Neural crest cell (in vitro differentiated cells): Measurements from ENCODE around the gene S100P. TPM values are rescaled to one million over a fixed set of nuclear protein-coding genes. Genes with fewer than 3 reads are reported as not detected.

ENCODE experiments used
- DNase-seq: peaks from one replicate; pipeline ENCODE4 v3.0.0; 2021; ENCODE audit warnings: low read depth, mixed read lengths, low spot score
- H3K27ac Mint-ChIP-seq: one replicate; pipeline ENCODE4 v1.8.0; 2021; ENCODE audit warnings: mild to moderate bottlenecking, mixed read lengths; ENCODE audit not compliant: unreplicated experiment
- H3K27me3 Mint-ChIP-seq: 2 replicates; pipeline ENCODE4 v1.8.0; 2021; ENCODE audit warnings: low read depth, mild to moderate bottlenecking, mixed read lengths
- H3K36me3 Mint-ChIP-seq: 2 replicates; pipeline ENCODE4 v1.8.0; 2021; ENCODE audit warnings: low read depth, mild to moderate bottlenecking, mixed read lengths
- H3K4me1 Mint-ChIP-seq: 2 replicates; pipeline ENCODE4 v1.8.0; 2021; ENCODE audit warnings: mixed read lengths
- H3K4me3 Mint-ChIP-seq: one replicate; pipeline ENCODE4 v1.8.0; 2021; ENCODE audit warnings: mild to moderate bottlenecking, mixed read lengths
- H3K9me3 Mint-ChIP-seq: 2 replicates; pipeline ENCODE4 v1.8.0; 2021; ENCODE audit warnings: mixed read lengths
- CTCF ChIP-seq: fragments of 200-600 bp; sonication (generic); conservative IDR thresholded peaks from 2 replicates; pipeline ENCODE4 v1.5.0; 2021; ENCODE audit warnings: antibody characterized with exemption, mild to moderate bottlenecking
- total RNA-seq: library from RNA; stranded (reverse); gene quantifications from 2 replicates; pipeline ENCODE4 v1.2.1, GENCODE V29; 2021

The S100P gene
- total RNA-seq, 1 donor from 2014 or later = not detected

DNA sequence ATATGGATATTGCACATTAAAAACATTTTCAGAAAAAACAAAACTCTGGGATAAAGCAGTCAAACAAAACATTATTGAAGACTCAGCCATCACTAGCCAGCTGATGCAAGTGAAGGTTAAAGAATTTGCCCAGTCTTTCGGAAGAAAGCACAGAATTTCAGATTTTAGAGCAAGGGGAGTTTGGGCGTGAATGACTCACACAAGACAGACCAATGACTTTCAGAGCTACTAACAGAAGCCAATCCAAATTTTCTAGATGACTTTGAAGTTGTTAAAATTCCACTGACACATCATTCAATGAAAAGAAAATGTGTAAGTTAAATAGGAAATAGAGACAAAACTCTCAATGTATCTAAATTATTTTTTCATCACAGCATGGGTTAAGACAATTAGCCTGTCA is 12.0 kb downstream of the S100P start:
- H3K36me3 Mint-ChIP-seq = peaks cover 49% of the 10 kb centered on the region
- H3K9me3 Mint-ChIP-seq = peaks cover 4% of the 10 kb centered on the region
- no peak for TF ChIP-seq CTCF
- peaks cover 46% of the 10 kb centered on the region for H3K4me1 Mint-ChIP-seq
- peaks cover under 1% of the 10 kb centered on the region for H3K27me3 Mint-ChIP-seq
- H3K27ac Mint-ChIP-seq = no peak overlapping the region
- DNase-seq = no peak
- H3K4me3 Mint-ChIP-seq = peak overlapping the region; percentile 36

- Mint-ChIP-seq H3K27ac (no peak overlapping the region), H3K9me3 (peaks cover 4% of the 10 kb centered on the region), H3K27me3 (peaks cover 6% of the 10 kb centered on the region), H3K4me3 (peak overlapping the region; percentile 36), H3K4me1 (peaks cover 46% of the 10 kb centered on the region), H3K36me3 (peaks cover 49% of the 10 kb centered on the region)
- no peak for TF ChIP-seq CTCF
- no peak for DNase-seq
Measured at GRCh38 chr4:6706173-6706572, 12.5 kb downstream of the S100P start.

- peak within 1 kb of the TSS; percentile 99 for H3K4me3 Mint-ChIP-seq
- peaks cover 27% of the 10 kb centered on the region for H3K27me3 Mint-ChIP-seq
- H3K9me3 Mint-ChIP-seq = no peaks in the 10 kb centered on the region
- peak within 1 kb of the TSS; percentile 97 for H3K27ac Mint-ChIP-seq
- peak; percentile 95 for DNase-seq
- peaks cover 43% of the 10 kb centered on the region for H3K4me1 Mint-ChIP-seq
- H3K36me3 Mint-ChIP-seq = peaks cover 29% of the 10 kb centered on the region
- peak; percentile 28 for TF ChIP-seq CTCF
Measured at GRCh38 chr4:6709230-6710114, 15.8 kb downstream of the S100P start, which contains the start of gene MRFAP1L1. Gene MRFAP1L1 (minus strand): TSS chr4:6709865. CDS start chr4:6709629, 236 bp downstream.

DNA sequence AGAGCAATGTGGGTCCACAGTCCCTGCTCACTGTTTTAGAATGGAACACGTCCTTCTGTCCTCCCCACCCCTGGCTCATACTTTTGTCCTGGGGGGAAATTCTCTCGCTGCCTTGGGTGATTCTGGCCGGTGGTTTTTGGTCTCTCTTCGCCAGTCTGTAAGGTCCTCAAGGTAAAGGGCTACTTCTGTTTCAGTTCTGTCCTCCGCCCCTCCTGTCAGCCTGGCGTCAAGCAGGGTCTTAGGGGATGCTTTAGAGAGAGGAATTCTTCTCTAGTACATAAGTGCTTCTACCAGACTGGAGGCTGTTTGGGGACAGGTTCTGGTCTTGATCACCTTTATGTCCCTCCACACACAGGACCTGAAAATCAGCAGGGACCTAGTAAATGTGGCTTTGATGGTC is 16.6 kb downstream of the S100P start:
- peaks cover 42% of the 10 kb centered on the region for H3K4me1 Mint-ChIP-seq
- no peak for TF ChIP-seq CTCF

DNA sequence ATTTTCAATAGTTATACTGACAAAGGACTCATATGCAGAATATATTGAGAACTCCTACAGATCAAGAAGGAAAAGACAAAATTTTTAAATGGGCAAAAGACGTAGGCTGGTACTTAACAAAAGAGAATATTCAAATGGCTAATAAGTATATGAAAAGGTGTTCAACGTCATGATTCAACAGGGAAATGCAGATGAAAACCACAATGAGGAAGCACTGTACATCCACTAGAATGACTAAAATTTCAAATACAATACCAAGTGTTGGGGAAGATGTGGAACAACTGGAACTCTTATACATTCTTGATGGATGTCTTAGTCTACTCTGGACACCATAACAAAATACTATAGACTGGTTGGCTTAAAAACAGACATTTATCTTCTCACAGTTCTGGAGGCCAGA is 17.3 kb downstream of the S100P start:
- Mint-ChIP-seq H3K36me3 (peaks cover 18% of the 10 kb centered on the region), H3K4me1 (peaks cover 43% of the 10 kb centered on the region), H3K27me3 (peaks cover 31% of the 10 kb centered on the region), H3K9me3 (no peaks in the 10 kb centered on the region), H3K4me3 (peak overlapping the region; percentile 99), H3K27ac (no peak overlapping the region)
- no peak for DNase-seq
- TF ChIP-seq CTCF = no peak

More for the DNA sequence above, 16.6 kb downstream of the S100P start:
- H3K27ac Mint-ChIP-seq = no peak overlapping the region
- no peaks in the 10 kb centered on the region for H3K9me3 Mint-ChIP-seq
- peaks cover 22% of the 10 kb centered on the region for H3K36me3 Mint-ChIP-seq
- peak overlapping the region; percentile 99 for H3K4me3 Mint-ChIP-seq
- no peak for DNase-seq
- peaks cover 29% of the 10 kb centered on the region for H3K27me3 Mint-ChIP-seq
